LNCAP (cell line): Measurements from ENCODE around the gene GABRA5.

Experiments used
- CTCF ChIP-seq: fragments of 450-650 bp; IDR thresholded peaks from 2 replicates; pipeline ENCODE4 v1.5.1; 2017; ENCODE audit warnings: mild to moderate bottlenecking

Gene GABRA5

GRCh38 chr15:26866298-26867199, at the start of gene GABRA5:
Gene GABRA5, plus strand, starts transcription at chr15:26867062. Its CDS starts 2,187 bp downstream, at chr15:26869249.
- peak; percentile 67 for TF ChIP-seq CTCF

GRCh38 chr15:26831951-26832350, 34.9 kb upstream of the GABRA5 start:
- TF ChIP-seq CTCF, result no peak

- TF ChIP-seq CTCF, result peak; percentile 89
Observed at GRCh38 chr15:26838742-26839460, 28.0 kb upstream of the GABRA5 start.

- no peak for TF ChIP-seq CTCF
Observed at GRCh38 chr15:26841514-26841913, 25.3 kb upstream of the GABRA5 start.

GRCh38 chr15:26841941-26842340, 24.9 kb upstream of the GABRA5 start:
- TF ChIP-seq CTCF, result no peak

GRCh38 chr15:26842391-26842790, 24.5 kb upstream of the GABRA5 start:
- no peak for TF ChIP-seq CTCF

- TF ChIP-seq CTCF, result no peak
Observed at GRCh38 chr15:26844901-26845300, 22.0 kb upstream of the GABRA5 start.
